GM21529 (cell line): ENCODE measurements around the gene GATC.
"Not testable (repeated sequence)": the region's sequence is repeated elsewhere in the genome, so short reads cannot be mapped to it uniquely, and the experiment has no call there.

Source experiments
- ATAC-seq: cut with Tn5 transposase; IDR thresholded peaks from one replicate; pipeline ENCODE4 v1.9.1; 2021; ENCODE audit not compliant: unreplicated experiment

Gene GATC

DNA sequence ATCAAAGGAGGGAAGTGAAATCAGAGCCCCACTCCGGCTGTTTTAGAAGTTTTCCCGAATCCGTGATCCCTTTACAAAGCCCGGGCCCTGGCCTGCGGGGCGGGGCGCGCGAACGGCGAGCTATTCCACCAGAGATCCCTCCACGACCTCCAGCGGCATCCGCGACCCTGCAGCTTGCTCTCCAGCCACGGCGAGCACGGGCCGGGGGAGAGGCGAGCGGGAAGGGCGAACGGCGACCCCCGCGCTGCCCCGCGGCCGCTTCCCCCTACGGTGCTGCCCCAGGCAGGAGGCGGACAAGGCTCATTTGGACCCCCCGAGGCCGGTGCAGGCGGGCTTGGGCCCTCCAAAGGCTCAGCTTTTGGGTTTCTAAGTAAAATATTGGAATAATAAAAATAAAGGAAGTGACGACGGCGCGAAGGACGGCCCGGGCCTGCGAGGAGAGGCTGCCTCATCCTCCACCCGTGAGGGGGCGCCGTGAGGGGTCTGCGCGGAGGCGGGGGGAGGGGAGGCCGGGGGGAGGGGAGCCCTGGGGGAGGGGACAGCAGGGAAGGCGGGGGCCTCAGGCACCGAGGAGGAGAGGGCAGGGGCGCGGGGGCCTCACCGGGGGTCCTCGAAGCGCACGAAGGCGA lies 22.7 kb downstream of the GATC start:
- peak; percentile 21 for ATAC-seq

DNA sequence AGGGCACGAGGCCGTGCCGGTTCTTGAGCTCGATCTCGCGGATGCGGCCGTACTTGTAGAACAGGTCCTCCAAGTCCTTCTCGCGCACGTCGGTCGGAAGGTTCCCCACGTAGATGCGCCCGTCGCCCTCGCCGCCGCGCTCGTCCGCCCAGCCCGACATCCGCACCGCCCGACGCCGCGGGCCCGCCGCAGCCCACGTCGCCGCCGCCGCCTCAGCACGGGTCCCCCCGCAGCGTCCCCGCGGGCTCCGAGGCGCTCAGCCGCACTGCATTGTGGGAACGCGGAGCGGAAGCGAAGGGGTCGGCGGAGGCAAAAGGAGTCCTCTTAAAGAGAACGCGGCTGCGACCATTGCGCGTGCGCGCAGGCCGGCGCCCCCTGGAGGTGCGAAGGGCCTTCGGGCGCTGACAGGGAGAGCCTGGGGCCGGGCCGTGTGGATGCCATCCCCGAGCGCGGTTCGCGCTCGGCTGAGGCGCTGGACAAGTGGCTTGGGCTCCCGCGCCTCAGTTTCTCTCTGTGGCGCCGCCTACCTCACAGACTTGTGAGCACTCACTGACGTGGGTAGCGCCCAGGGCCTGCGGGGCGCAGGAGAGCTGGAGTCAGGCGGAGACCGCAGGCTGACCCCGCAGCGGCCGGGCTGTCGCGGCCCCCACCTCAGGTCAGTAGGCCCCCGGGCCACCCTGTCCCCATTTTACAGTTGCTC lies 23.4 kb downstream of the GATC start, which contains the start of gene SRSF9:
Gene SRSF9 (minus strand): TSS at position 299 of the 700 bp plus-strand sequence. CDS start 139 bp downstream, at position 160.
- ATAC-seq = peak; percentile 83

DNA sequence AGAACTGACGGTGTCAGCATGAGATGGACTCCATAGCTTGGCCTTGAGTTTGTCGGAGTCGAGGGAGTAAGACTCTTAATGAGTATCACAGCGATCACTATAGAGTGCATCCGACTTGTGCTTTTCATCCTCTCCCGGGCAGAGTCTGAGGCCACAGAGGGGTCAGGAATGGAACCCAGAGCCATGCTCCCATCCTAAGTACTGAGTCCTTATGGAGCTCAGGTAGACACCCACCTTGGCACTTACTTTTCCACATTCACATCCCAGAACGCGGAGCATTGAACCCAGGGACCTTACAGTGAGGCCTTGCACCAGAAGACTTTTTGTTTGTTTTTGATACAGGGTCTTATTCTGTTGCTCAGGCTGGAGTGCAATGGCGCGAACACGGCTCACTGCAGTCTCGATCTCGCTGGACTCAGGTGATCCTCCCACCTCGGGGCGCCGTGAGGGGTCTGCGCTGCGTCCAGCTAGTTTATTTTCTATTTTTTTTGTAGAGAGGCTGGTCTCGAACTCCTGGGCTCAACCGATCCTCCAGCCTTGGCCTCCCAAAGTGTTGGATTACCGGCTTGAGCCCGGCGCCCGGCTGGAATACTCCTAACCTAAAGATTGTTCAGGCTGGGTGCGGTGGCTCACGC lies 24.0 kb downstream of the GATC start:
- ATAC-seq = peak; percentile 21

DNA sequence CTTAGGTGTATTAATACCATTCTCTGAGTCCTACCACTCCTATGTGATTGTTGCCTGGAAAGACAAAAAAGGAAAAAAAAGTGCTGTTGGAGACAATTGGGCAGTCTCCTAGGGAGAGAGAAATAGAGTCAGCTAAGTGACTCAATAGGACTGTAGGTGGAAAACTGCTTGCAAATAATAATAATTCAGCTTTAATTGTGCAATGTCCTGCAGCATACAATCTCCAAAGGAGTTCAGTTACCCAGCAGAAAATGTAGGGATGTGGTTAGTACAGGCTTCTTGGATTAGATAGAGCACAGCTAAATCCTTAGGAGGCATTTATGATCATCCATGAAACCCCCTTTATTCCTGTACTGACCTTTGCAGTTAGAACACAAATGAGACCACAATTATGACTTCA lies 26.3 kb downstream of the GATC start:
- no peak for ATAC-seq

DNA sequence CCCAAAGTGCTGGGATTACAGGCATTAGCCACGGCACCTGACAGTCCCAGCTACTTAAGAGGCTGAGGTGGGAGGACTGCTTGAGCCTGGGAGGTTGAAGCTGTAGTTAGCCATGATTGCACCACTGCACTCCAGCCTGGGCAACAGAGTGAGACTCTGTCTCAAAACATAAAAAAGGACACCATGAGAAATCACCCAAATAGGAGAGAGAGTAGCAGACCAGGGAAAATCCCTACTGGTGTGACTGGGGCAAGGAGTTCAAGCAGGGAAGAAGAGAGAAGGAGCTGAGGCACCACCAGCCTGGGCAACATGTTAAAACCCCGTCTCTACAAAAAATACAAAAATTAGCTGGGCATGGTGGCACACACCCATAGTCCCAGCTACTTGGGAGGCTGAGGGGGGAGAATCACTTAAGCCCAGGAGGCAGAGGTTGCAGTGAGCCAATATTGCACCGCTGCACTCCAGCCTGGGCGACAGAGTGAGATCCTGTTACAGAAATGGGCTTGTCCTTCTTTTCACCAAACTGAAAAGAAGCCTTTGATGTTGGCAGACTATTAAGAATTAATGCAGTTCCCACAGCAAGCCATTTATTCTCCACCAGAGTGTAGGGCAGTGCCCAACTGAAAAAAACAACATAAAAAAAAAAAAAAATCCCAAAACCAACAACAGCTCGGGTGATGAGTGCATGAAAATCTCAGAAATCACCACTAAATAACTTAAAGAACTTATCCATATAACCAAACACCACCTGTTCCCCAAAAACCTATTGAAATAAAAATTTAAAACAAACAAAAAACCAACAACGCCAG lies 27.8 kb downstream of the GATC start:
- ATAC-seq = no peak

DNA sequence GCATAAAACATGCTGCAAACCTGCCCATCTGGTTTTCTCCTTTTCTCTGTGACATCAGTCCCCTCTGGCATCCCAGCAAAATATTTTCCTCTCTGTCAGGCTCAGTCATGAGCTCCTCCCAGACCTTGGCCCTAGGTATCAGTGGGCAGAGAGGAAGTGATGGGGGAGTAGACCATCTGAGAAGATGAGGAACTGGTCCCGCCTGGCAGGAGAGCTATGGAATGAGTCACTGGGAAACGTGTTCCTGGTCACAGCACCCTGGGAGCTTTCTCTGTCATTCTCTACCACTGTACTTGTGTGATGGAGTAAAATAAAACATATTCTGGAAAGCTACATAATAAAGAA lies 28.3 kb downstream of the GATC start:
- ATAC-seq = no peak

DNA sequence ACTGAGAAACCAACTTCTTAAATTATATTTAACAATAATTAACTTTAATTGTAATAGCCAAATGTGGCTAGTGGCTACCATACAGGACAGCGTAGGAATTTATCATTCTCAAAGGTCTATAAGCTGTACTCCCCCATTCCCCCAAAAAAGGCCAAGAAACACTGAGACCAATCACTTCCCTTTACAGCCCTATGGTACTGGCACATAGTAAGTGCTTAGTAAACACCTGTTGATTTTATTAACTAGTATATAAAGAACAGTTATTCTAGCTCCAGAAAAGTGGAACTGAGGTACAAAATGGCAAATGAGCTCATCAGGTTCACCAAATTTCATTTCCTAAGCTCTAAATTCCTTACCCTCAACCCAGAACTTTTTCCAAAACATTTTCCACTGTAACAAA lies 29.4 kb downstream of the GATC start:
- no peak for ATAC-seq

DNA sequence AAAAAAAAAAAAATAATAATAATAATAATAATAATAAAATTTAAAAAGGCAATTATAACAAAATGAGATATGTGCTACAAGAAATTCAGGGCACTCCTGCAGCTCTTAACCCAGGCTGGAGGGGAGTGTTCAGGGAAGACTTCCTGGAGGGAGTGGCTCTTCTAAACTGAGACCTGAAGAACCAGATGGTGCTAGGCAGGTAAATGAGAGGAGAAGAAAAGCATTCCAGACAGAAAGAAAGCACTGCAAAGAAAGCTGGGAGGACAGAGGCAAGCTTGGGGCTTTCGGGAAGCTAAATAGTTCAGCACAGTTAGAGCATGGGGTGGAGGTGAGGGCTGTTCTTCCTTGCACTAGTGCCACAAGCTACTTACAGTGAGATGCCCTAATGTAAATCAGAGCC lies 33.2 kb downstream of the GATC start:
- no peak for ATAC-seq

DNA sequence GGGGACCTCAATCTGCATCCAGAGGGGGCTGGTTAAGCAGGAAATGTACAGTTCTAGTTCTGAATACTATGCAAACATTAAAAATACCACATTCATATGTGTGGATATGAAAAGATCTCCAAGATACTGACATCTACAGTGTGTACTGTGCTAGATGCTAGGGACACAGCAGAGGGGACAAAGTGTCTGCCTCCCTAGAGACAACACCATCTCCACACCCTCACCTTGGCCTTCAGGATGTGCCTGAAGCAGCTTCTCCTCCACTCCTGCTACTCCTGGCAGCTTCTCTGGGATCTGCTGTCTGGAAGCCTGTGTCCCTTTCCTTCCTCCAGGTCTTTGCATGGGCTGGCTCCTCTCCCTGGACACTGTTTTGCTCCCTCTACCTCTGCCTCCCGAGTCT lies 34.0 kb downstream of the GATC start:
- ATAC-seq = no peak

DNA sequence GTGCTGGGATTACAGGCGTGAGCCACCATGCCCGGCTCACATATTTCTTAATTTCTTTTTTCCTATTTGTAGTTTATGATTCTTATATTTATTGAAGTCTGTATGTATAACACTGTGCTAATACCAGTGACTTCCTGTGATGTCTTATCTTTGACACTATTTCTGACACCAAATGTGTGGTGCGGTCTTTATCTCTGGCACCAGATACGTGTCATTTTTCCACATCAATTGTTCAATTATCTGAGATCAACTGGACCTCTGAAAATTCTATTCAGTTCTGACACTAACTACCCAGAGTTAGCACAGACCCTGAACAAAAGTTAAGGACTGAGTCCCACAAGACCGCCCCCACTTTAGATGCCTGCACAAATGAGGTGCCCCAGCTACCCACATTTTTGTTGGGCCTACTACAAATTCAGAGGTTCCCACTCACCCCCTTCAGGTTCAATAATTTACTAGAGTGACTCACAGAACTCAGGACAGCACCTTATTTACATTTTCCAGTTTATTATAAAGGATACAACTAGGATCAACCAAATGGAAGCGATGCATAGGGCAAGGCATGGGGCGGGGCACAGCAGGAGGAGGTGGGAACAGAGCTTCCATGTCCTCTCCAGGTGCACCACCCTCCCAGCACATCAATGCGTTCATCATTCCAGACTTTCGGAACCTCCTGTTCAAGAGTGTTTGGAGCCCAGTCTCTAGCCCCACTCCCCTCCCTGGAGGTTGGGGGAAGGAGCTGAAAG lies 35.0 kb downstream of the GATC start:
- ATAC-seq = no peak

DNA sequence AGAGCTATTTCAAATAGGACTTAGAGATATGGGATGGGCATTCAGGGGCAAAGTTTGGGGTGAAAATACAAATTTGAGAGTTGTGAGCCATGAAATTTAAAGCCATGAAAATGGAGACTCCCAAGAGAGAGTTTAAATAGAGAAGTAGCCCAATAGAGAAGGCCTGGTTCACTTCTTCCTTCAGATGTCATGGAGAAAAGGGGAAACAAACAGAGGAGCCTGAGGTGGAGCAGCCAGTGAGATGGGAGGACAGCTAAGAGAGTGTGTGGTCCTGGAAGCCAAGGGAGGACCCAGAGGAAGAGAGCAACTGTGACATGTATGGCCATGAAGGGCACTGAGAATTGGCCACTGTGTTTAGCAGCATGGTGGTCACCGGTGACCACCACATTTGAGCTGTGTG lies 37.4 kb downstream of the GATC start:
- no peak for ATAC-seq

DNA sequence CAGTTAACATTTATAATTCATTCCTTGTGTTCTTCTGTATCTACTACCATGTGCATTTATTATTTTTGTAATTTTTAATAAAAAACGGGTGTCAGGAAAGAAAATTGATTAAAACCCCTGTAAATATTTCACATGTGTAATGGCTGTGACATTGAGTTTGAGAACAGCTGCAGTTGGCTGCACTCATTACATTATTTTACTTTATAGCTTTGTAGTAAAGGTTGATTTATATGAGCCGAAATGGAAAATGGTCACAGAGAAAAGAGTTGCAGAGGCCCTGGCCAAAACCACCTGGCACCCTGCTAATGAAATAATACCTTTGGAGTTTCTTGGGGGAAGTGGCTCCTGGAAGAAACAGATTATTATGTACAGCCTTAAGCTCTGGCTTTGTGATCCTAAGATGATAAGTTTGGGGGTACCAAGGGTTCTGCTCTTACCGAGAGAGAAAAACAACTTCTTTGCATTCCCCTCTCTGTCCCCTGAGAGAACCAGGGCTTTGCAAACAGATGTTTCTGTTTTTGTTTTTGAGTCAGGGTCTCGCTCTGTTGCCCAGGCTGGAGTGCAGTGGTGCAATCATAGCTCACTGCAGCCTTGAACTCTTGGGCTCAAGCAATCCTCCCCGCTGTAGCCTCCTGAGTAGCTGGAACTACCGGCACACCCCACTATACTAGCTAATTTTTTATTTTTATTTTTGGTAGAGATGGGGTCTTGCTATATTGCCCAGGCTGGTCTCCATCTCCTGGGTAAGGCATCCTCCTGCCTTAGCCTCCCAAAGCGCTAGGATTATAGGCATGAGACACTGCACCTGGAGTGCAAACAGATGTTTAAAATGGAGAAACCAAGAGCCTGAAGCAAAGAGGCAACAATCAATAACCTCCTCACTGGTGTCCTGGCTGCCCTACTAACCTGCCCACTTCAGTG lies 40.0 kb downstream of the GATC start:
- ATAC-seq = no peak

DNA sequence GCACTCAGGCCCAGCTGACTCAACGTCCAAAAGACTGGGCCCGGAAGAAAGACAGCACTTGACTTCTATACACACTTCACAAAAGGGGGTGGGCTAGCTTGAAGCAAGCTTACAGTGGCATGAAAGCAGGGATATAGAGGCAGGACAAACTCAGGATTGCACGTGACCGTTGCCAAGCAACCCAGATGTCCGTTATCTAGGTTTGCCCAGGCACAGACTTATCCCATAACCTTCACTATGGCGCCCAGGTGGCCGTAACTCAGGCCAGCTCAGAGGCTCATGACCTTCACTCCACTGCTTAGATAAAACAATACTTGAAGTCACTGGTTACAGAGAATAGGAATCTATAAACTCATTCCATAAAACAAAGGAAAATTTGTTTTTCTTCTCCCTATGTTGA lies 41.3 kb downstream of the GATC start:
- ATAC-seq = not testable (repeated sequence)

DNA sequence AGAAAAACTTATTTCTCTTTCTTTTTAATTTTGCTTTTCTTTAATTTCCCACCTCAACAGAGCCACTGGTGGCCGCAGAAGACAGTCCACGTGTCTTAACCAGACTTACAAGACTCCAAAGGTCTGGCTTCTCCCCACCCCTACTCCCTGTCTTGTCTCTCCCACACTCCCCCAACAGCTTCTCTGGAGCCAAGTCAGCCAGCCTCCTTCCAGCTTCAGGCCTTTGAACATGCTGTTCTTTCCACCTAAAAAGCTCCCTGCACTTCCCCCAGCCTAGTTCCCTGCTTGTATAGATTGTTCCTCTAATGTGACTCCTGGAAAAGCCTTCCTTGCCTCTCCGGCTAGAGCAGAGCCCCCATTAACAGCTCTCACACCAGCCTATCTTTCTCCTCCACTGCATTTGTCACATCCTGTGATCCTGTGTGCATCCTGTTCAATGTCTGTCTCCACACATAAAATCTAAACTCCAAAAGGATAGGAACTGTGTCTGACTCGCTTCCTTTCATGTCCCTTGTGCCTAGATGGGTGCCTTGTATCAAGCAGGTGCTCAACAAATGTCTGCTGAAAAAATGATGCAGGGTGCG lies 41.9 kb downstream of the GATC start:
- ATAC-seq = no peak

DNA sequence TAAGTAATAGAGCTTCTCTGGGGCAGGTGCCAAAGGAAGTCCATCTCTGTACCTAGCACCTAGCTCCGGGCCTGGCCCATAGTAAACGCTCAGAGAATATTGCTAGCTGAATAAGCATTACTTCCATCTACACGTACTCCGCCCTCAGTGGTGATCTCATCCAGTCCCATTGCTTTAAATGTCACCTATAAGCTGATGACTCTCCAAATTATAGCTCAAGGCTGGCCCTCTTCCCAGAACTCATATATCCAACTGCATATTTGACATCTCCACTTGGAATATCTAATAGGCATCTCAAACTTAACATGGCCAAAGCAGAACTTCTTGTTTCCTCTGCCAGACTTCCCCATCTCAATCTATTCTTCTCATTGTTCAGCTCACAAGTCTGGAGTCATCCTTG lies 42.8 kb downstream of the GATC start:
- no peak for ATAC-seq

DNA sequence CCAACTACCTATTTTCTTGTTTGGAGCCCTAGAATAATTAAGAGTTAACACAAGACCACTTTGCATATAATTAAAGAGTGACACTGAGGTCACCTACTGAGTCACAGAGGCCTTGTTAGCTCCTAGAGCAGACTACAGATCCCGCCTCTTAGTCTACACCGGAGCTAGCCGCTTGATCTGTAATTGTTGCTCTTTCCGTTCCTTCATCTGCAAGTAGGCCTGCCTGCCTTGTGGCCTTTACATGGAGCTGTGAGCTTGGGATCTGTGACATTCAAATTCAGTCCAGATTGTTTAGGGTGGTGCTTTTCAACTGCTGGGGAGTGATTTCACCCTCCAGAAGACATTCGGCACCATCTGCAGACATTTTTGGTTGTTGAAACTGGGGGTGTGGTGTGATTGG lies 44.1 kb downstream of the GATC start:
- ATAC-seq = no peak

DNA sequence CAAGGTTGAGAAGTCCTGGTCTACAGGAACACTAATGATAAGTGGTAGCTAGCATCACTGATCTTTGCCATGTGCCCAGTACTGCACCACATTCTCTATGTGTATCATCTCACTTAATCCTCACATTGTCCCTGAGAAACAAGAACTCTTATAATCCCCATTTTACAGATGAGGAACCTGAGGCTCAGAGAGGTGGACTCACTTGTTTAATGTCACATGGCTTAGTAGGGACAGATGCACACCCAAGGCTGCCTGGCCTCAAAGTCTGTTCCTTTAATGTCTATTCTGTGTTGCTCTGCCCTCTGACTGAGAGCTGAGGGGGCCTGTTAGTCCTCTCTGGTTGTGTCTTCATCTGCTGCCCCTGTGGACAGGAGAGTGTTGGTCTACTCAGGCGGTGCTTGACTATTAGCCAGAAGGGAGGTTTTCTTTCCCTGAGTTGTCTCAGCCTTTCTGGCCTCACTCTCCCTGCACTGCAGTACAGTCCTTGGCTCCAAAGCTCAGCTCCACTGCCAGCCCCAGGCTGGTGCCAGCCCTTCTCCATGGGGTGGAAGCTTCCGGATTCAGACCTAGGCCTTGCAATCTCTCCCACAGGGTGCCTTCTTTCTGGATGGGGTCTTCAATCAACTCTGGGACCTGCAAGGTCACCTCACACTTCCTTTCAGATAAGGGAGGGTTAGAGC lies 44.7 kb downstream of the GATC start:
- no peak for ATAC-seq

DNA sequence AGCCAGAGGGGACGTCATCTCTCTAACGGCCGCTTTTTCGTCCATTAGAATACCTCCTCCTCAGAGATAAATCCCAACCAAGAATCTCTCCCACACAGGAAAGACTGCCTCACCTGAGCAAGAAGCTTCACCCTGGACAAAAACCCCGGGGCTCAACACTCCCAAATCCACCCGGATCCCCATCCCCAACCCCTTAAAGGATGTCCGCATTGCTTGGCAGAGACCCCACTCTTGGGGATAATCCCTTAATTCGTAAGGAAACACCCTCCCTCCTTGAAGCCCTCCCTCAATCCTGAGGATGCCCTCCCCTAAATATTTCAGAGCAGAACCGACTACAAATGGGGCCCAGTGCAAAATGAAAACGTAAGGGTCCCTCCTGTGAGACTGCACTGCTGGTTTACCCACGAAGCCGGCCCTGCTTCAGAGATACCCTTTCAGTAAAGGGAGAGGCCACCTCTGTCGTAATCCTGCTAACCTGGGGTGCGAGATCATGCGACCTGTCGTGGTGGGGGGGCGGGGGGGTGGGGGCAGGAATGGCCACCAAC lies 49.0 kb downstream of the GATC start:
- ATAC-seq = peak; percentile 1
